Measurements from ENCODE around the gene MAD1L1.

- TF ChIP-seq GATA3 (IDR thresholded peaks at IDR 0.05; ENCODE audit: low read depth, low read length) (no peak), GATA2 (IDR thresholded peaks at IDR 0.05; ENCODE audit: low read depth, low read length) (no peak)
Observed at GRCh38 chr7:1848013-1848640, 384.6 kb downstream of the MAD1L1 start.
